OCI-LY1 (cell line): ENCODE results near the gene SLC30A10.

Experiments
- EZH2 ChIP-seq: fragments of 200-600 bp; sonication (generic), shearing (Covaris generic); IDR thresholded peaks from 2 replicates; pipeline ENCODE4 v1.8.0; 2017; ENCODE audit warnings: borderline replicate concordance, mixed run types, mild to moderate bottlenecking, antibody characterized with exemption, low read length, moderate library complexity, mixed read lengths
- TF ChIP-seq, protein P1 (sequence below): fragments of 200-600 bp; sonication (generic), shearing (Covaris generic); IDR thresholded peaks from 2 replicates; pipeline ENCODE4 v1.5.1; 2017; ENCODE audit warnings: mild to moderate bottlenecking, antibody characterized with exemption, low read length, moderate library complexity, mixed read lengths

GRCh38 chr1:219938706-219939105 is 10.3 kb upstream of the SLC30A10 start:
- TF ChIP-seq, protein P1, sequence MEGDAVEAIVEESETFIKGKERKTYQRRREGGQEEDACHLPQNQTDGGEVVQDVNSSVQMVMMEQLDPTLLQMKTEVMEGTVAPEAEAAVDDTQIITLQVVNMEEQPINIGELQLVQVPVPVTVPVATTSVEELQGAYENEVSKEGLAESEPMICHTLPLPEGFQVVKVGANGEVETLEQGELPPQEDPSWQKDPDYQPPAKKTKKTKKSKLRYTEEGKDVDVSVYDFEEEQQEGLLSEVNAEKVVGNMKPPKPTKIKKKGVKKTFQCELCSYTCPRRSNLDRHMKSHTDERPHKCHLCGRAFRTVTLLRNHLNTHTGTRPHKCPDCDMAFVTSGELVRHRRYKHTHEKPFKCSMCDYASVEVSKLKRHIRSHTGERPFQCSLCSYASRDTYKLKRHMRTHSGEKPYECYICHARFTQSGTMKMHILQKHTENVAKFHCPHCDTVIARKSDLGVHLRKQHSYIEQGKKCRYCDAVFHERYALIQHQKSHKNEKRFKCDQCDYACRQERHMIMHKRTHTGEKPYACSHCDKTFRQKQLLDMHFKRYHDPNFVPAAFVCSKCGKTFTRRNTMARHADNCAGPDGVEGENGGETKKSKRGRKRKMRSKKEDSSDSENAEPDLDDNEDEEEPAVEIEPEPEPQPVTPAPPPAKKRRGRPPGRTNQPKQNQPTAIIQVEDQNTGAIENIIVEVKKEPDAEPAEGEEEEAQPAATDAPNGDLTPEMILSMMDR = no peak
- no peak for TF ChIP-seq EZH2
